Mucosa of gallbladder (tissue), 1 donor: ENCODE data around the gene UBE2J1. TPM values are rescaled to one million over a fixed set of nuclear protein-coding genes. Genes with fewer than 3 reads are reported as not detected.
"Not testable (repeated sequence)": the region's sequence is repeated elsewhere in the genome, so short reads cannot be mapped to it uniquely, and the experiment has no call there.

Experiments
- DNase-seq: peaks from one replicate; pipeline ENCODE4 v3.0.0-alpha.2; 2020; ENCODE audit warnings: low spot score
- total RNA-seq: library from RNA; stranded (reverse); gene quantifications from one replicate; pipeline ENCODE4 v1.2.1, GENCODE V29; 2021
- donor health status: DM: no; HTN: no; CAD: no.

UBE2J1 gene
- total RNA-seq, result 32.5 TPM

- peak; percentile 94 for DNase-seq
Measured at GRCh38 chr6:89352278-89353117, at the start of gene UBE2J1. UBE2J1 (minus strand) TSS chr6:89352722; CDS start chr6:89352569, 153 bp downstream.

GRCh38 chr6:89400912-89401399 lies 48.4 kb upstream of the UBE2J1 start:
- no peak for DNase-seq

GRCh38 chr6:89400050-89400449 lies 47.5 kb upstream of the UBE2J1 start:
- no peak for DNase-seq

GRCh38 chr6:89398762-89399525 lies 46.4 kb upstream of the UBE2J1 start:
- no peak for DNase-seq

- not testable (repeated sequence) for DNase-seq
Measured at GRCh38 chr6:89397884-89398283, 45.4 kb upstream of the UBE2J1 start.

GRCh38 chr6:89393659-89394058 lies 41.1 kb upstream of the UBE2J1 start:
- no peak for DNase-seq

GRCh38 chr6:89392823-89393222 lies 40.3 kb upstream of the UBE2J1 start:
- DNase-seq, result no peak

- no peak for DNase-seq
Measured at GRCh38 chr6:89388846-89389245, 36.3 kb upstream of the UBE2J1 start.

GRCh38 chr6:89387516-89388201 lies 35.1 kb upstream of the UBE2J1 start:
- no peak for DNase-seq

GRCh38 chr6:89386917-89387491 lies 34.5 kb upstream of the UBE2J1 start:
- DNase-seq, result no peak

- no peak for DNase-seq
Measured at GRCh38 chr6:89385846-89386245, 33.3 kb upstream of the UBE2J1 start.

- no peak for DNase-seq
Measured at GRCh38 chr6:89385156-89385667, 32.7 kb upstream of the UBE2J1 start.

- no peak for DNase-seq
Measured at GRCh38 chr6:89381031-89381430, 28.5 kb upstream of the UBE2J1 start.

GRCh38 chr6:89379281-89379680 lies 26.8 kb upstream of the UBE2J1 start:
- DNase-seq, result no peak

GRCh38 chr6:89378628-89379027 lies 26.1 kb upstream of the UBE2J1 start:
- DNase-seq, result no peak

GRCh38 chr6:89375427-89376267 lies 23.1 kb upstream of the UBE2J1 start:
- DNase-seq, result peak; percentile 44

GRCh38 chr6:89372506-89372901 lies 20.0 kb upstream of the UBE2J1 start:
- no peak for DNase-seq

- DNase-seq, result peak; percentile 72
Measured at GRCh38 chr6:89371849-89372505, 19.5 kb upstream of the UBE2J1 start.

- peak; percentile 64 for DNase-seq
Measured at GRCh38 chr6:89368999-89369398, 16.5 kb upstream of the UBE2J1 start.

GRCh38 chr6:89368107-89368506 lies 15.6 kb upstream of the UBE2J1 start:
- DNase-seq, result peak; percentile 69
